BE2C (cell line): ENCODE data around the gene GRIK5.

ENCODE experiments used
- DNase-seq: peaks from one replicate; pipeline ENCODE4 v3.0.0-alpha.2; 2020
- H3K27me3 ChIP-seq: fragments of 250-450 bp; sonication (Bioruptor Pico); 2 replicates; pipeline ENCODE4 v1.5.1; 2020; ENCODE audit warnings: mild to moderate bottlenecking
- H3K36me3 ChIP-seq: fragments of 250-450 bp; sonication (Bioruptor Pico); 2 replicates; pipeline ENCODE4 v1.5.1; 2020; ENCODE audit warnings: mild to moderate bottlenecking
- H3K4me1 ChIP-seq: fragments of 250-450 bp; sonication (Bioruptor Pico); 2 replicates; pipeline ENCODE4 v1.5.1; 2020
- H3K4me3 ChIP-seq: 2 replicates; pipeline ENCODE4 v1.5.1; 2011; ENCODE audit warnings: low read depth, low read length
- H3K9me3 ChIP-seq: fragments of 250-450 bp; sonication (Bioruptor Pico); 2 replicates; pipeline ENCODE4 v1.5.1; 2020
- TF ChIP-seq, protein P1 (sequence below): IDR thresholded peaks from 2 replicates; pipeline ENCODE4 v1.5.1; 2012; ENCODE audit warnings: mild to moderate bottlenecking, low read depth, low read length

Gene GRIK5

DNA sequence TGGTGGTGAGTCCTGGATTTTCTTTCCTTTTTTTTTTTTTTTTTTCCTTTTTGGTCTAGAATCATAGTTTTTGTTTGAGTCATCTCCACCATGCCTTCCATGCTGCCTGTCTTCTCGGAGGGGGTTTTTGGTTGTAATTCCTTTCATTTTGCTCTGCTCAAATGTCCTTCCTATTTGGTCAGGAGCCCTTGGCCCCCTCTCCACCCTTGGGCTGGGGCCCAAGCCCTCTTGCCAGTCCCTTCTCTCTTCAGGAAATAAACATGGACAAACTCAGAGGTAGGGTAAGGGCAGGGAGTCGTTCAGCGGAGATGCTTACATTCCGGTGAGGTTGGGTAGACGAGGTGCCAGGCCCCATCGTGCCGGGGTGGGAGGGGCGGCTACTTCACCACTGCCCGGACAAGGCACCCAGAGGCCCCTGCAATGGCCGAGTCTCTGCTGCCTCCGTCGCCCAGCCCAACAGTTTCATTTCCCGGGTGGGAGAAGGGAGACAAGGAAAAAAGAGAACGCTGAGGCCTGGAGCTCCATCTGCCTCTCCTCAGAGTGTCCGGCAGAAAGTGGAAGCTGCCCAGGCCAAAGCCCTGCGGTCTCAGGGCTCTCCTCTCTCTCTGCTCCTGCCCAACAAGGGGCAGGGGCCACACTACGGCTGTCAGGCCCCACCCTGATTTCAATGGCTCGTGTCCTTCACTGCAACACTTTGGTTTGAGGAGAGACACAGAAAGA, 18.6 kb upstream of the GRIK5 start:
- peaks cover 5% of the 10 kb centered on the region for H3K4me1 ChIP-seq
- no peaks in the 10 kb centered on the region for H3K27me3 ChIP-seq
- H3K9me3 ChIP-seq, result no peaks in the 10 kb centered on the region
- TF ChIP-seq, protein P1, sequence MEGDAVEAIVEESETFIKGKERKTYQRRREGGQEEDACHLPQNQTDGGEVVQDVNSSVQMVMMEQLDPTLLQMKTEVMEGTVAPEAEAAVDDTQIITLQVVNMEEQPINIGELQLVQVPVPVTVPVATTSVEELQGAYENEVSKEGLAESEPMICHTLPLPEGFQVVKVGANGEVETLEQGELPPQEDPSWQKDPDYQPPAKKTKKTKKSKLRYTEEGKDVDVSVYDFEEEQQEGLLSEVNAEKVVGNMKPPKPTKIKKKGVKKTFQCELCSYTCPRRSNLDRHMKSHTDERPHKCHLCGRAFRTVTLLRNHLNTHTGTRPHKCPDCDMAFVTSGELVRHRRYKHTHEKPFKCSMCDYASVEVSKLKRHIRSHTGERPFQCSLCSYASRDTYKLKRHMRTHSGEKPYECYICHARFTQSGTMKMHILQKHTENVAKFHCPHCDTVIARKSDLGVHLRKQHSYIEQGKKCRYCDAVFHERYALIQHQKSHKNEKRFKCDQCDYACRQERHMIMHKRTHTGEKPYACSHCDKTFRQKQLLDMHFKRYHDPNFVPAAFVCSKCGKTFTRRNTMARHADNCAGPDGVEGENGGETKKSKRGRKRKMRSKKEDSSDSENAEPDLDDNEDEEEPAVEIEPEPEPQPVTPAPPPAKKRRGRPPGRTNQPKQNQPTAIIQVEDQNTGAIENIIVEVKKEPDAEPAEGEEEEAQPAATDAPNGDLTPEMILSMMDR, result no peak
- no peak overlapping the region for H3K4me3 ChIP-seq
- peaks cover 4% of the 10 kb centered on the region for H3K36me3 ChIP-seq
- DNase-seq, result no peak

DNA sequence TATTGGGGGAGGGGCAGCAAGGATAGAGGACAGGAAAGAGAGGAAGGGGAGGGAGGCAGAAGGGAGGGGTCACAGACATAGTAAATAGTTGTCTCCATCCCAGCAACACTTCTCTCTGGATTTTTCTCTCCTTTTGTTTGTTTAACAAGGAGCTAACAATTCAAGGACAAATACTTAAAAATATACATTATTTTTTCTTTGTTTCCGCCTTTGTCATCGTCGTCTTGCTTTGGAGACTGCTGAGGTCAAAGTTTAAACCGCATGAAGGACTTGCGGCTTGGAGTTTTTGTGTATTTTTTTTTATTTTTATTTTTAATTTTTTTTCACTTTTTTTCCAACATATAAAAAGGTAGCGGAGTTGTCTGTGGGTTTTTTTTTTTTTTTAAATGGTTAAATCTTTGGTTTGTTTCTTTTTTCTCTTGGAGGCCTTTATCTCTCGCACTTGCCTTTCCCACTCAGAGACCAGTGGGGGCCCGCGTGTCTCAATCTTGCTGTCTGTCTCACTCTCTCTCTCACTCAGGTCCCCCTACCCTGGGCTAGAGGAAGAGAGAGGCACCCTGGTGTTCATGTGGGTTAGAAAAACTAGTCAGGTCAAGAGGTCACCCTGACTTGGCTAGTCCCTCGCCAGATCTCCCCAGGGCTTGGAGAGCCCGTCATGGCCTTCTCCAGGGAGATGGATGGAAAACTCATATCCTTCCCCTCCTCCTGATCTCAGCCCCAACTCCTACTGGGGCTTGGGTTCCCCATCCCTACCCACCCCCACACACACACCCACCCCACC, 17.0 kb upstream of the GRIK5 start:
- no peaks in the 10 kb centered on the region for H3K9me3 ChIP-seq
- H3K27me3 ChIP-seq, result no peaks in the 10 kb centered on the region
- no peak for DNase-seq
- H3K4me3 ChIP-seq, result no peak overlapping the region
- TF ChIP-seq, protein P1, result no peak
- peaks cover 18% of the 10 kb centered on the region for H3K36me3 ChIP-seq
- H3K4me1 ChIP-seq, result peaks cover 5% of the 10 kb centered on the region

DNA sequence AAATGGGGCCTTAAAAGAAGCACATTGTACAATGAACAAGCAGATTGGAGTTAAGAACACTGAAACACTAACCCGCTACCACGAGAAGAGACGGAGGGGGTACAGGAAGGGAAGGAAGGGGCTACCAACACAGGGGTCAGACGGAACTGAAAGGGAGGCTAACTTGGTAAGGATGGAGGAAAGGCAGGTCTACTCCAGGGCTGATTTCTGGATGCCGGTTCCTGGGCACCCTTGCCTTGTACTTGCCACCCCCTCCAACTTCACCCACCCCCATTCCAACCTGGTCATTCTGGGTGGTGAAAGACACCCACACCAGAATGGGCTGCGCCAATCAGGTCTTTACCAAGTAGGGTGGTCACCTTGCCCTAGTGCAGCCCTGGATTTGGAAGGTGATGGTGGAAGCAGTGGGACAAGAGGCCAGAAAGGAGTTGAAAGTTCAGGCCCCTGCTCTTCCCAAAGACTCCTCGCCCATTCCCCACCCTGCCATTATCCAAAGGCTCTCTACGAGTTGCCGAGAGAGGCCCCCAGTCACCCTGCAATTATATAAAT, 16.3 kb upstream of the GRIK5 start:
- no peak overlapping the region for H3K4me3 ChIP-seq
- no peaks in the 10 kb centered on the region for H3K27me3 ChIP-seq
- peaks cover 25% of the 10 kb centered on the region for H3K36me3 ChIP-seq
- TF ChIP-seq, protein P1, result no peak
- no peak for DNase-seq
- H3K4me1 ChIP-seq, result no peaks in the 10 kb centered on the region
- H3K9me3 ChIP-seq, result no peaks in the 10 kb centered on the region

DNA sequence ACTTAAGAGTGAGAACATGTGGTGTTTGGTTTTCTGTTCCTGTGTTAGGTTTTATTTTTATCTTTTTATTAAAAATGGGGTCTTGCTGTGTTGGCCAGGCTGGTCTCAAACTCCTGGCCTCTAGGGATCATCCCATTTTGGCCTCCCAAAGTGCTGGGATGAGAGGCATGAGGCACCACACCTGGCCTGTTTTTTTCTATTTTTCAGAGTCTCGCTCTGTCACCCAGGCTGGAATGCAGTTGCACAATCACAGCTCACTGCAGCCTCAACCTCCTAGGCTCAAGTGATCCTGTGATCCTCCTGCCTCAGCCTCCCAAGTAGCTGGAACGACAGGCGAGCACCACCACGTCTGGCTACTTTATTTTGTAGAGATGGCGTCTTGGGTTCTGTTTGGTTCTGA, 13.5 kb upstream of the GRIK5 start:
- Histone ChIP-seq H3K9me3 (no peaks in the 10 kb centered on the region), H3K4me3 (no peak overlapping the region), H3K36me3 (peaks cover 53% of the 10 kb centered on the region), H3K27me3 (no peaks in the 10 kb centered on the region), H3K4me1 (no peaks in the 10 kb centered on the region)
- DNase-seq, result no peak
- TF ChIP-seq, protein P1, result no peak

DNA sequence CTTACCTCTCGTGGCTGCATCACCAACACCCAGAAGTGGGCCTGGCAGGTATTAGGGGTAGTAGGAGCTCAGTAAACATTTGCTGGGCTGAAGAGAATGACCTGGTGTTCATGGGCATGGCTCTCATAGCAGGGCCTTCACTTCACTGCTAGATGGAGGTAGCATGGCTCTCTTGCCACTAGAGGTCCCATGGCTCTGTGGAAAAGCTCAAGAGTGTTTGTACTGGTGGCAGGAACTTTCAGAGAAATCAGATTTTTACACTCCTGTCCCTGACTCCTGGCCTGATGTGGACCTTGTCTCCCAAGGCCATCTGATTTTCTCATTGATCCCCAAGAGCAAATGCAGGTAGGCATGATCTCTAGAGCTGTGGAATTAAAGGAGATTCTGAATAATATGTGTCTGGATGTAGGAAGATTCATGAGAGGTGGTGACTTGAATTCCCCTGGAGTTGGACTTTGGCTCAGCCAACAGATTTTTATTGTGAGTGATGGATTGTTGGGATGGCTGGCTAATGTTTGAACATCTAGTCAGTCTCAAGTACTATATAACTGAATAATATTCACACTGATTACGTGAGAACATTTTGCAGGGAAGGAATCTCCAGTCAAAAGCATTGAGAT, 11.7 kb upstream of the GRIK5 start:
- TF ChIP-seq, protein P1, result peak; percentile 80
- peak; percentile 46 for DNase-seq
- Histone ChIP-seq H3K9me3 (no peaks in the 10 kb centered on the region), H3K36me3 (peaks cover 60% of the 10 kb centered on the region), H3K4me3 (no peak overlapping the region), H3K27me3 (no peaks in the 10 kb centered on the region), H3K4me1 (no peaks in the 10 kb centered on the region)
